Mucosa of rectum (tissue), 2 donors: ENCODE results near the gene ATP2B2.

Experiments
- H3K27ac ChIP-seq, 2 donors: one replicate each; pipeline ENCODE4 v1.7.0; 2013; ENCODE audit warnings: inconsistent platforms in 2 of 2, low read depth in 2 of 2, low read length in 2 of 2
- H3K27me3 ChIP-seq, 2 donors: one replicate each; pipeline ENCODE4 v1.7.0; 2013; ENCODE audit warnings: low read length in 2 of 2; ENCODE audit not compliant: control insufficient read depth in 2 of 2, insufficient read depth in 2 of 2
- H3K36me3 ChIP-seq, 2 donors: one replicate each; pipeline ENCODE4 v1.7.0; 2013; ENCODE audit warnings: low read length in 2 of 2; ENCODE audit not compliant: control insufficient read depth in 2 of 2, insufficient read depth in 2 of 2
- H3K4me1 ChIP-seq, 2 donors: one replicate each; pipeline ENCODE4 v1.7.0; 2013; ENCODE audit warnings: low read length in 2 of 2, mild to moderate bottlenecking in 1 of 2; ENCODE audit not compliant: control insufficient read depth in 2 of 2, insufficient read depth in 2 of 2
- H3K4me3 ChIP-seq, 2 donors: one replicate each; pipeline ENCODE4 v1.7.0; 2013; ENCODE audit warnings: low read length in 2 of 2
- H3K9ac ChIP-seq, 2 donors: one replicate each; pipeline ENCODE4 v1.7.0; 2013; ENCODE audit warnings: low read length in 2 of 2, low read depth in 1 of 2, mild to moderate bottlenecking in 1 of 2
- H3K9me3 ChIP-seq, 2 donors: one replicate each; pipeline ENCODE4 v1.7.0; 2013; ENCODE audit warnings: low read length in 2 of 2; ENCODE audit not compliant: control insufficient read depth in 2 of 2
- donor health status: healthy.
- donor health status: Normal muscosa, but diverticular disease.

Gene ATP2B2

DNA sequence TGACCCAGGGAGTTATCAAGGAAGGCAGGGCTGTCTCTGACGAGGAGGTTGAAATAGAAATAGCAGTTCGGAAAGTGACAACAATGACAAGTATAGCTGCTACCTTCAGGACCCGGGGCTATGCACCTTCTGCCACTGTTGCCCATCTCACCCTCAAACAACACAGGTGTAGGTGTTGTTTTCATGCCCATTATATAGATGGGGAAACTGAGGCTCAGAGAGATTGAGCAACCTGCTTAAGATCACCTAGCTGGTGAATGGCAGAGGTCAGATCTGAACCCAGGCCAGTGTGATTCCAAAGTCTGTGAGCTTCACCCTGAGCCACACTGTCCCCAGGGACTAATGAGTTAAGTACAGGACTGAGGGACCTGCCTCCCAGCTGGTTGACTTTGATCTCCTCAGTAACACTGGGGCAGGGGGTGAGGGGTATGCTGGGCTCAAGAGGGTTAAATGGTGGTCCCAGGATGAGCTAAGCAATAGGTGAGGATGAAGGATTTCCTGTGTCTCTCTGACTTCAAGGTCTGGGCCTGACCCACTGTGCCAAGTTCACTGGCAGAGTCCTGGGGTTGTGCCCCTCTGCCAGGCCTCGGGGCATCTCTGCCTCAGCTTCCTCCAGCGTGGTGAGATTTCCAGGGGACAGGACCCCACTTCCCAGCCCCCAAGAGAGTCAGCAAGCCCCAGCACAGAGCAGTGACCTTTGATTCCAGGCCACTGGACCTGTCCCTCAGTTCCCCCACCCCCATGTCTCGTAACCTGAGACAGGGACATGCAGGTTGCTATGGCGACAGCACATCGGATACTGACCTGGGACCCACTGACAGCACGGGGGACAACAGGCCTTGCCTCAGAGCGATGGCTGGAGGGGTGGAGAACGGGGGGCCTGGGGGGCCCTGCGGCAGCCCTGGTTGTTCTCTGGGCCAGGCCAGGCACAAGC lies 35.0 kb downstream of the ATP2B2 start:
- H3K4me1 ChIP-seq, result no peaks in the 10 kb centered on the region
- no peaks in the 10 kb centered on the region for H3K9me3 ChIP-seq
- H3K36me3 ChIP-seq, result no peaks in the 10 kb centered on the region
- no peak overlapping the region for H3K27ac ChIP-seq
- H3K4me3 ChIP-seq, result no peak overlapping the region
- no peak overlapping the region for H3K9ac ChIP-seq
- peaks cover 5 to 7% of the 10 kb centered on the region in 2 donors for H3K27me3 ChIP-seq

DNA sequence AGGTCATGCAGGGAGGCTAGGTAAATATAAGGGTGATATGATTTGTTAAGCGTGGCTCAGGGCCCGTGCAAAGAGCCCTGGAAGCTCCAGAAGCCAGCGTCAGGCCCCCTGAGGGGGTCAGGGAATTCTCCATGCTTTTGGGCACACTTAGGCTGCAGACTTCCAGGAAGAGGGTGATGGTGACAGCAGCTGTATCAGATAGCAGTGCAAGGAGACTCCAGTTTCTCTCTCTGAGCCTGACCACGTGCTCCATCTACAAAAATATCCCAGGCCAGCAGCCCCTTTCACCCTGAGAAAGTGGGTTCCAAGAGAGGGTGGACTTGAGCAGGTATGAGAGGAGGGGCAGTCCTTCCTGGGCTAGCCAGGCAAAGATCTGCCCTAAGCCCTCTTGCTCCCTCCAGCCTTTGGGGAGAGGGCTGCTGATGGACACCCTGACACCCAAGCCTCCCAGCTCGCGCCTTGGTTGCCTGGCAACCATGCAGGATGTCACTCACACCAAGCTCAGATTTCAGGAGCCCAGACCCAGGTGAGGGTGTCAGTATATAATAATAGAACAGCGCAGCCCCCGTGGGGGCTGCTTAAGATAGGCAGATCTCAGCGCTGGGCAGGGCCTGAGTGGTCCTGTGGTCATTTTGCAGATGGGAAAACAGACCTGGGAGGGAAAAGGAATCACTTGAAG lies 35.8 kb downstream of the ATP2B2 start:
- Histone ChIP-seq H3K27me3 (peaks cover 5 to 7% of the 10 kb centered on the region in 2 donors), H3K9me3 (no peaks in the 10 kb centered on the region), H3K9ac (no peak overlapping the region)

DNA sequence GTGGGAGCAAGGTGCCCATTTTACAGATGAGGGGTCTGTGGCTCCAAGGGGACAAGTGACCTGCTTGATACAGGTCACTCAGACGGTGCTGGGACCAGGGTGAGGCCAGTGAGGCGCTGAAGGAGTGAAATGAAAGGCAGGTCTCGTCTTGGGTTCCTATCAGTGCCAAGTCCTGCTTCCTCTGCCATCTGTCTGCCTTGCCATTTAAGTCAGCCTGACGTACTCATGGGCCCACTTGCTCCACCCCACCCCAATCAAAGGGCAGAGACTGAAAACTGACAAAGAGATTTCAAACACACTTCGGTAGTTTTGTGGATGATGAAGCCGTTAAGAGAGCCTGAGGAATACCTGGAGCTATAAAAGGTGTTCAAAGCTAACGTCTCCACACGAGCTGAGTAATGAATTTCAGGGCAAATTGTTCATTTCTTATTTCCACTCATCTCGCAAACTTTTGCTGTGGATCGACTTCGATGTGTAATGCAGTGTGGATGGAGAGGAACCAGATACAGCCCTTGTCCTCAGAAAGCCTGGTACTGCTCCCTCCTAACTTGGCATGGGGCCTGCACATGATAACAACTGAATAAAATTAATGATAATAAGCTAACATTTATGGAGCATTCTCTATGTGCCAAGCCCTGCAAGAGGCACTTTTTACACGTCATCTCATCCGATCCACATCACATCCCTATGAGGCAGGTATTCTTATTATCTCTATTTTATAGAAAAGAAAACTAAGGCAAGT lies 36.6 kb downstream of the ATP2B2 start:
- no peak overlapping the region for H3K4me3 ChIP-seq
- H3K9ac ChIP-seq, result no peak overlapping the region
- no peaks in the 10 kb centered on the region for H3K4me1 ChIP-seq
- H3K27ac ChIP-seq, result no peak overlapping the region
- peaks cover 5 to 7% of the 10 kb centered on the region in 2 donors for H3K27me3 ChIP-seq
- no peaks in the 10 kb centered on the region for H3K9me3 ChIP-seq
- H3K36me3 ChIP-seq, result no peaks in the 10 kb centered on the region

More for the DNA sequence above, 35.8 kb downstream of the ATP2B2 start:
- no peak overlapping the region for H3K4me3 ChIP-seq
- H3K4me1 ChIP-seq, result no peaks in the 10 kb centered on the region
- H3K27ac ChIP-seq, result no peak overlapping the region
- H3K36me3 ChIP-seq, result no peaks in the 10 kb centered on the region

DNA sequence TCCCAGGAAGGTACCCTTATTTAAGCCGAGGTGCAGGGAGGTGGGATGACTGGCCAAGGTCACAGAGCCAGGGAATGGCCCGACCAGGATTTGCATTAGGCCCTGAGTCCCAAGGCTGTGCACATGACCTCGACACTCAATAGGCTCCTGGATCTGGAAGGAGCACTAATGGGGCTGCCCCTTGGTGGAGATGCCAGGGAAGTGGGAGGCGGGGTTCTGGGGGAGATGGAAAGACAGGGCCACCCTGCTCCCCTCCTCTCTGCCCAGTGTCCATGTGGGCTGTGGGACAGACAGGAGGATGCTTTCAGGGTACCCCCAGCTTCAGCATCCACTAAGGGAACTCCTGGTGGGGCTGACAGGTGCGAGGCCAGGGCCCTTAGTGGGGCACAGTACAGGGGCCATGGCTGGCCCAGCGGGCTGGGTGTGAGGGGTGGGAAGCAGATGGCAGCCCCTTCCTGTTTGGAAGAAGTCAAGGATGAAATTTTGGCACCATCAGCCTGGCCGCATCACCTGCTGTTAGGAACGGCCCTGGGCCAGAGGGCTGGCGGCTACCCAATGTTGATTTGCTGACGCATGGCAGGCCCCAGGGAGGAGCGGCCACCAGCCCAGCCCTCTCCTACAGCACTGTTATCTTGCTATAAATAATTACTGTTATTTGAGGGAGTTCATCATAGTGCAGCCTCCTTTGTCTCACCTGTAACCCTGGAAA lies 37.3 kb downstream of the ATP2B2 start:
- H3K36me3 ChIP-seq, result no peaks in the 10 kb centered on the region
- H3K4me3 ChIP-seq, result no peak overlapping the region
- H3K4me1 ChIP-seq, result no peaks in the 10 kb centered on the region
- no peak overlapping the region for H3K9ac ChIP-seq
- peaks cover 5 to 7% of the 10 kb centered on the region in 2 donors for H3K27me3 ChIP-seq
- no peaks in the 10 kb centered on the region for H3K9me3 ChIP-seq
- no peak overlapping the region for H3K27ac ChIP-seq

DNA sequence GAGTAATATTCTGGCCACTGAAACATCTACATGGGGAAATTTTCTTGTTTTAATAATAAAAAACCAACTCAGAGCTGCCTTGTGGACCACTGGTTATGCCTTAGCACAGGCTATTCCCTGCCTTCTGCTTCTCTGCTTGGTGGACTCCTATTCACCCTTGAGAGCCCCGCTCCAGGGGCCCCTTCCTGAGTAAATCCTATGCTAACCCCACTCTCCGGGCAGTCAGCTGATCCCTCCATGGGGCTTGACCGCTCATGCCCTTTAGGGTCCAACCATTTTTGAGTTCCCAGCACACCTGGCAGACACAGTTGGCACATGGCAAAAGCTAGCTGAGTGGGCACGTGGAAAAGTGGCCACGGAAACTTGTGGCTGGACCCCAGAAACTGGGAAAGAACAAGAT lies 38.2 kb downstream of the ATP2B2 start:
- Histone ChIP-seq H3K27me3 (peaks cover 5 to 7% of the 10 kb centered on the region in 2 donors), H3K9me3 (no peaks in the 10 kb centered on the region), H3K27ac (no peak overlapping the region), H3K4me3 (no peak overlapping the region), H3K9ac (no peak overlapping the region), H3K4me1 (no peaks in the 10 kb centered on the region), H3K36me3 (no peaks in the 10 kb centered on the region)

DNA sequence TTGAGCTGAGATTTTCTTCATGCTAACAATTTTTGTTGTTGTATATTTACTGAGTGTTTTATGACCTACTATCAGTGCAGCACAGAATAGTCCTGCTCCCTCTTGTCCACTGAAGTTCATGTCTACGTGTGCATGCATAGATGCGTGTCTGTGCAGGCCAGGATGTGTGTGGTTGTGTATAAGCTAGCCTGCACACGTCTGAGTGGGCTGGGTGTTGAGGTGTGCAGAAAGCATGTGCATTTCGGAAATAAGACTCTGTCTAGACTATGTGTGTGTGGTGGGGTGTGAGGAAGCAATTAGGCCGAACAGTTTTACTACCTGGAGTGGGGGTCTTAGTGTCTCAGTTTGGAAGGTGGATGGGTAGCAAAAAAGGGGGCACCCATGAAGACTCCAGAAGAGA lies 39.2 kb downstream of the ATP2B2 start:
- Histone ChIP-seq H3K4me1 (no peaks in the 10 kb centered on the region), H3K9me3 (no peaks in the 10 kb centered on the region), H3K27me3 (peaks cover 5 to 7% of the 10 kb centered on the region in 2 donors), H3K9ac (no peak overlapping the region), H3K4me3 (no peak overlapping the region), H3K27ac (no peak overlapping the region), H3K36me3 (no peaks in the 10 kb centered on the region)

DNA sequence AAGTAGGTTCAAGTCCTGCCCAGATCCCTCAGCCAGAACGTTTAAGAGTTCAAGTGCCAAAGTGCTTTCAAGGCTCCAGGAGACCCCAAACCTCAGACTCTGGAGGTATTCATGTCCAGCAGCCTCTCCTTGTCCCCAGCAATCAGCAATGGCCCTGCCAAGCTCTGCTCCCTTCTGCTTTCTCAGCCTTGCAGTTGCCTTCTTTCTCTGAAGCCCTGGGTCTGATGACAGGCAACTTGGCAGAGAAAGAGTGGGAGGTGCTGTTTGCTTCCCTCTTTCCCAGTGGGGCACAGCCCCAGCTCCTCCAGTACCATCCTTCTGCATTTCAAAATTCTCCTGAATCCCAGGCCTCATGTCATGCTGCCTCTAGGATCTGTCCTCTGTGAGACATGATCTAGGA lies 40.2 kb downstream of the ATP2B2 start:
- Histone ChIP-seq H3K9ac (no peak overlapping the region), H3K9me3 (no peaks in the 10 kb centered on the region), H3K27me3 (peaks cover 0 to 5% of the 10 kb centered on the region in 2 donors), H3K4me1 (no peaks in the 10 kb centered on the region), H3K4me3 (no peak overlapping the region), H3K27ac (no peak overlapping the region), H3K36me3 (no peaks in the 10 kb centered on the region)

DNA sequence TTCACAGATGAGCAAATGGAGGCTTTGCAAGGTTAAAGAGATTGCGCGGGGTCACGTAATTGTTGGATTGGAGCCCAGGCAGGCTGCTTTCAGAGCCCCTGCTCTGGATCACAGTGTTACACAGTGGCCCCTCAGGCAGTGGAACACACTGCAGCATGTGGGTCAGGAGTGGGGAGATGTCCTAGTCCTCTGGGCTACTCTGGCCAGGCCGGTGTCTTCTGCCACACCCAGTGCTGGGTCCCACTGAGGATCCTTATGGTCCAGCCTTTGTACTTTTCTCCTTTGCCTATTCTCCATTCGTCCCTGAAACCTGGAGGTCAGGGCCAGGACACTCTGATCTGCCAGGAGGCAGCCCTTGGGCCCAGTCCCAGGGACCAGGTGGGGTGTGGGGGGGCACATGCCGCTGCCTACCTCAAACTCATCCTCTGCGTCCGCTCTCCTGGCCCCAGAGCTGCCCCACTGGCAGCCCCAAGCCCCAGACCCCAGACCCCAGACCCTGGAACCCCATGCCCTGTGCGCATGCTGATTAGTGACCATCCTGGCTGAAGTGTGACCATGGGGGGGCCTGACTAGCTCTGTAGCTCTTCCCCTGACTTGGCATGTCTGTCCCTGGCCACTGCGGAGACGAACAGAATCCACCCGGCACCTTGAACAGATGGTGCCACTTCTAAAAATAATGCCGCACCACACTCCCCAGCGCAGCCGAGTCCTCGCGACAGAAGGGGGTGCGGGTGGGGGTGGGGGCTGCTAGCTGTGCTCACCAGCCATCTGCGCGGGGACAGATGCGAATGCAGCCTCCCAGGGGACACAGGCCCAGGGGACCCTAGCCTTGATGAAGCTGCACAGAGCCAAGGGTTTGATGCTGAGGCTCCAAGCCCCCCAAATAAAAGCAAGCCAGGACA lies 41.6 kb downstream of the ATP2B2 start:
- H3K27me3 ChIP-seq, result no peaks in the 10 kb centered on the region
- H3K36me3 ChIP-seq, result no peaks in the 10 kb centered on the region
- no peak overlapping the region for H3K9ac ChIP-seq
- no peak overlapping the region for H3K4me3 ChIP-seq
- H3K27ac ChIP-seq, result no peak overlapping the region
- no peaks in the 10 kb centered on the region for H3K4me1 ChIP-seq
- H3K9me3 ChIP-seq, result no peaks in the 10 kb centered on the region
